ENCODE measurements around the gene CDH12.

The CDH12 gene

GRCh38 chr5:21807953-21808352 is 1045.2 kb downstream of the CDH12 start:
- DNase-seq, result no peak

GRCh38 chr5:21806943-21807342 is 1046.2 kb downstream of the CDH12 start:
- no peak for DNase-seq

- DNase-seq, result no peak
Observed at GRCh38 chr5:21806271-21806670, 1046.9 kb downstream of the CDH12 start.

- DNase-seq, result no peak
Observed at GRCh38 chr5:21802869-21803490, 1050.2 kb downstream of the CDH12 start.

- no peak for DNase-seq
Observed at GRCh38 chr5:21802100-21802499, 1051.0 kb downstream of the CDH12 start.

- no peak for DNase-seq
Observed at GRCh38 chr5:21792748-21793147, 1060.4 kb downstream of the CDH12 start.

- DNase-seq, result no peak
Observed at GRCh38 chr5:21791304-21791703, 1061.8 kb downstream of the CDH12 start.

GRCh38 chr5:21784487-21784886 is 1068.7 kb downstream of the CDH12 start:
- no peak for DNase-seq

GRCh38 chr5:21783074-21783679 is 1070.0 kb downstream of the CDH12 start:
- DNase-seq, result no peak

- no peak for DNase-seq
Observed at GRCh38 chr5:21776466-21776865, 1076.7 kb downstream of the CDH12 start.

- no peak for DNase-seq
Observed at GRCh38 chr5:21774801-21775200, 1078.3 kb downstream of the CDH12 start.

GRCh38 chr5:21774281-21774680 is 1078.9 kb downstream of the CDH12 start:
- DNase-seq, result no peak

GRCh38 chr5:21773456-21773855 is 1079.7 kb downstream of the CDH12 start:
- DNase-seq, result no peak

GRCh38 chr5:21765406-21765805 is 1087.7 kb downstream of the CDH12 start:
- DNase-seq, result no peak

GRCh38 chr5:21739096-21739495 is 1114.0 kb downstream of the CDH12 start:
- DNase-seq, result no peak

- no peak for DNase-seq
Observed at GRCh38 chr5:21723500-21723899, 1129.6 kb downstream of the CDH12 start.

GRCh38 chr5:21711866-21712758 is 1141.0 kb downstream of the CDH12 start:
- DNase-seq, result no peak

- no peak for DNase-seq
Observed at GRCh38 chr5:21709770-21710169, 1143.4 kb downstream of the CDH12 start.

- no peak for DNase-seq
Observed at GRCh38 chr5:21704974-21705668, 1148.0 kb downstream of the CDH12 start.

GRCh38 chr5:21701317-21701716 is 1151.8 kb downstream of the CDH12 start:
- DNase-seq, result no peak

All from activated CD4-positive, alpha-beta T cell treated with anti-CD3 and anti-CD28 coated beads, Interleukin-2, amount 50 U/mL, for 48 hours (primary cell).